Liver (tissue), 9 donors: ENCODE measurements around the gene KRT77. TPM values are rescaled to one million over a fixed set of nuclear protein-coding genes. Genes with fewer than 3 reads are reported as not detected.

Experiments used
- DNase-seq: peaks from one replicate; pipeline ENCODE4 v3.0.0-alpha.2; 2017; ENCODE audit warnings: low spot score
- H3K27ac ChIP-seq, 2 donors: one replicate each; pipeline ENCODE4 v1.7.0; 2013; ENCODE audit warnings: inconsistent platforms in 2 of 2, low read length in 2 of 2, control low read depth in 1 of 2, low read depth in 1 of 2, mild to moderate bottlenecking in 1 of 2
- H3K27me3 ChIP-seq, 4 donors: one replicate each; pipeline versions ENCODE4 v1.6.1 to v1.7.0; 2013; ENCODE audit warnings: low read length in 3 of 4, inconsistent platforms in 1 of 4, mild to moderate bottlenecking in 1 of 4, moderate library complexity in 1 of 4; ENCODE audit not compliant: control insufficient read depth in 4 of 4, insufficient read depth in 4 of 4
- H3K36me3 ChIP-seq, 4 donors: one replicate each; pipeline versions ENCODE4 v1.6.1 to v1.7.0; 2013; ENCODE audit warnings: low read length in 3 of 4, mild to moderate bottlenecking in 3 of 4, low read depth in 1 of 4, moderate library complexity in 1 of 4; ENCODE audit not compliant: control insufficient read depth in 4 of 4, insufficient read depth in 3 of 4
- H3K4me1 ChIP-seq, 4 donors: one replicate each; pipeline versions ENCODE4 v1.6.1 to v1.7.0; 2013; ENCODE audit warnings: low read length in 3 of 4, mild to moderate bottlenecking in 3 of 4, moderate library complexity in 1 of 4; ENCODE audit not compliant: control insufficient read depth in 4 of 4, insufficient read depth in 4 of 4
- H3K4me3 ChIP-seq, 3 donors: one replicate each; pipeline versions ENCODE4 v1.6.1 to v1.7.0; 2013; ENCODE audit warnings: low read length in 3 of 3, control low read depth in 1 of 3, low read depth in 1 of 3, mild to moderate bottlenecking in 1 of 3
- H3K9ac ChIP-seq, 2 donors: one replicate each; pipeline ENCODE4 v1.7.0; 2013; ENCODE audit warnings: low read length in 2 of 2, mild to moderate bottlenecking in 2 of 2, moderate library complexity in 2 of 2, control low read depth in 1 of 2, low read depth in 1 of 2
- H3K9me3 ChIP-seq, 4 donors: one replicate each; pipeline versions ENCODE4 v1.6.1 to v1.7.0; 2013; ENCODE audit warnings: low read length in 3 of 4; ENCODE audit not compliant: control insufficient read depth in 4 of 4
- ATF3 ChIP-seq: IDR thresholded peaks from 2 replicates; pipeline ENCODE4 v1.6.1; 2016; ENCODE audit warnings: antibody characterized with exemption
- CTCF ChIP-seq: fragments of 150-350 bp; IDR thresholded peaks from 2 replicates; pipeline ENCODE4 v1.5.1; 2017; ENCODE audit warnings: improper control_type of control experiment, low read depth, low read length; ENCODE audit not compliant: missing input control
- EGR1 ChIP-seq, 2 donors: IDR thresholded peaks; 2 replicates each; pipeline ENCODE4 v1.6.1; 2016 to 2018; ENCODE audit warnings: antibody characterized with exemption in 2 of 2, low read depth in 2 of 2
- FOXA1 ChIP-seq: IDR thresholded peaks from 2 replicates; pipeline ENCODE4 v1.6.1; 2016; ENCODE audit warnings: antibody characterized with exemption
- GABPA ChIP-seq, 2 donors: IDR thresholded peaks in 1 of 2; conservative IDR thresholded peaks in 1 of 2; 2 replicates each; pipeline ENCODE4 v1.6.1; 2016; ENCODE audit warnings: antibody characterized with exemption in 2 of 2, mild to moderate bottlenecking in 1 of 2, moderate library complexity in 1 of 2
- HNF4A ChIP-seq, 2 donors: conservative IDR thresholded peaks; 2 replicates each; pipeline ENCODE4 v1.6.1; 2016; ENCODE audit warnings: antibody characterized with exemption in 2 of 2, mild to moderate bottlenecking in 2 of 2
- MAX ChIP-seq: IDR thresholded peaks from 2 replicates; pipeline ENCODE4 v1.6.1; 2016; ENCODE audit warnings: antibody characterized with exemption
- RAD21 ChIP-seq, 2 donors: IDR thresholded peaks; 2 replicates each; pipeline ENCODE4 v1.6.1; 2016; ENCODE audit warnings: antibody characterized with exemption in 2 of 2, mild to moderate bottlenecking in 2 of 2
- REST ChIP-seq: IDR thresholded peaks from 2 replicates; pipeline ENCODE4 v1.6.1; 2016; ENCODE audit warnings: antibody characterized with exemption, mild to moderate bottlenecking
- RXRA ChIP-seq, 2 donors: IDR thresholded peaks; 2 replicates each; pipeline ENCODE4 v1.6.1; 2017 to 2018; ENCODE audit warnings: antibody characterized with exemption in 2 of 2, mild to moderate bottlenecking in 1 of 2
- SP1 ChIP-seq: IDR thresholded peaks from 2 replicates; pipeline ENCODE4 v1.6.1; 2018; ENCODE audit warnings: antibody characterized with exemption, mild to moderate bottlenecking
- YY1 ChIP-seq: IDR thresholded peaks from 2 replicates; pipeline ENCODE4 v1.6.1; 2016; ENCODE audit warnings: antibody characterized with exemption, mild to moderate bottlenecking
- ZBTB33 ChIP-seq: IDR thresholded peaks from 2 replicates; pipeline ENCODE4 v1.6.1; 2016; ENCODE audit warnings: antibody characterized with exemption
- WGBS: extraction: QIAGEN DNeasy Blood & Tissue Kit; methylation state at CpG from one replicate; pipeline ENCODE4 v1.1.7; 2013; 5-methylcytosine and 5-hydroxymethylcytosine counted together
- polyA plus RNA-seq, 2 donors: library from polyadenylated mRNA; stranded (reverse) in 1 of 2; unstranded in 1 of 2; fragments of 200-250 nt in 1 of 2; fragments of >200 nt in 1 of 2; fragmentation: Nextera tagmentation in 1 of 2; extraction: Ambion mirVana in 1 of 2; gene quantifications; one replicate each; pipeline versions ENCODE4 v1.2.1 to v1.2.3, GENCODE V29; 2013 to 2015
- total RNA-seq, 2 donors: library from RNA; depleted of rRNA; stranded (reverse); fragments of >200 nt; gene quantifications; one replicate each; pipeline ENCODE4 v1.2.3, GENCODE V29; 2014
- donor health status: healthy.
- donor health status: healthy.
- donor health status: healthy.
- donor health status: healthy.
- donor health status: healthy.

Gene KRT77
- total and polyA plus RNA-seq, 4 donors, result not detected

GRCh38 chr12:52741375-52742195, 38.3 kb upstream of the KRT77 start:
- 15% methylated on average over 16 of the region's 16 CpGs for WGBS
- Histone ChIP-seq H3K27me3 (no peaks in the 10 kb centered on the region), H3K4me1 (no peaks in the 10 kb centered on the region), H3K36me3 (no peaks in the 10 kb centered on the region), H3K27ac (no peak overlapping the region), H3K9ac (no peak overlapping the region), H3K4me3 (no peak overlapping the region), H3K9me3 (no peaks in the 10 kb centered on the region)
- TF ChIP-seq ZBTB33 (no peak), MAX (no peak), REST (peak; percentile 99), GABPA (IDR thresholded peaks at IDR 0.05 in 1 of 2, conservative IDR thresholded peaks at IDR 0.05 in 1 of 2) (no peak), ATF3 (no peak)
- peak; percentile 73 for DNase-seq

GRCh38 chr12:52740584-52740983, 37.3 kb upstream of the KRT77 start:
- TF ChIP-seq CTCF (no peak), REST (no peak), YY1 (no peak), SP1 (no peak), ATF3 (no peak), EGR1 (IDR thresholded peaks at IDR 0.05; ENCODE audit: low read depth in 2 of 2) (no peak), GABPA (IDR thresholded peaks at IDR 0.05 in 1 of 2, conservative IDR thresholded peaks at IDR 0.05 in 1 of 2) (no peak), ZBTB33 (no peak), HNF4A (conservative IDR thresholded peaks at IDR 0.05) (no peak), FOXA1 (no peak), RXRA (IDR thresholded peaks at IDR 0.05) (no peak), RAD21 (IDR thresholded peaks at IDR 0.05) (no peak), MAX (no peak)
- no peaks in the 10 kb centered on the region for H3K9me3 ChIP-seq
- H3K4me3 ChIP-seq, result no peak overlapping the region
- H3K9ac ChIP-seq, result no peak overlapping the region
- no peak for DNase-seq
- no peaks in the 10 kb centered on the region for H3K36me3 ChIP-seq
- H3K27me3 ChIP-seq, result peaks cover 0 to 3% (median 0%) of the 10 kb centered on the region in 4 donors
- H3K4me1 ChIP-seq, result no peaks in the 10 kb centered on the region
- no peak overlapping the region for H3K27ac ChIP-seq
